DMS114 treated with DMSO at 0.1 percent for 48 hours (cell line): ENCODE results near the gene BNIP2.

Experiments
- DNase-seq: peaks from one replicate; lab custom pipeline; 2025; ENCODE audit not compliant: unreplicated experiment; lab: John Stamatoyannopoulos, UW

The BNIP2 gene

DNA sequence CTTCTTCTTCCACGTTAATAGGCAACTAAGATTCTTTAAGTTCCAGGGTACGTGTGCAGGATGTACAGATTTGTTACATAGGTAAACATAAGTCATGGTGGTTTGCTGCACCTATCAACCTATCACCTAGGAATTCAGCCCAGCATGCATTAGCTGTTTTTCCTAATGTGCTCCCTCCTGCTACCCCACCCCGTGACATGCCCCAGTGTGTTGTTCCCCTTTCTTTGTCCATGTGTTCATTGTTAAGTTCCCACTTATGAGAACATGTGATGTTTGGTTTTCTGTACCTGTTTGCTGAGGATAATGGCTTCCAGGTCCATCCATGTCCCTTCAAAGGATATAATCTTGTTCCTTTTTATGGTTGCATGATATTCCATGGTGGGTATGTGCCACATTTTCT lies 52.9 kb downstream of the BNIP2 start:
- DNase-seq: no peak

DNA sequence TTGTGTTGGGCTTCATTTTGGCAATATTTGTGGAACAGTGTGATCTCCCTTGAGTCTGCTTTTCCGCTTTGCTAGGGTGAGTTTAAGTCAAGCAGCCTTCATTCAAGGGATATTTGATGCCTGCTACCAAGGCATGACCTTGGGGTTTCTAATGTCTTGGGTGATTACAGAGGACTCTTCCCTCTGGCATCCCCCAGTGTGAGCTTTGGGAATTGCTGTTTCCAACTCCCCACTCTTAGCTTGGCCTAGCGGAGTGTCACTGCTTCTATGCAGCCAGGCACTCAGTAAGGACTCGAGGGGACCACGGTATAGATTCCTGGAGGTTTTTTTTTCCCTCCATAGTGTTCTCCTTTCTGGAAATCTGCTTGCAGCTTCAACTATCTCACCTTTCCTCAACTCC lies 56.4 kb downstream of the BNIP2 start:
- no peak for DNase-seq

DNA sequence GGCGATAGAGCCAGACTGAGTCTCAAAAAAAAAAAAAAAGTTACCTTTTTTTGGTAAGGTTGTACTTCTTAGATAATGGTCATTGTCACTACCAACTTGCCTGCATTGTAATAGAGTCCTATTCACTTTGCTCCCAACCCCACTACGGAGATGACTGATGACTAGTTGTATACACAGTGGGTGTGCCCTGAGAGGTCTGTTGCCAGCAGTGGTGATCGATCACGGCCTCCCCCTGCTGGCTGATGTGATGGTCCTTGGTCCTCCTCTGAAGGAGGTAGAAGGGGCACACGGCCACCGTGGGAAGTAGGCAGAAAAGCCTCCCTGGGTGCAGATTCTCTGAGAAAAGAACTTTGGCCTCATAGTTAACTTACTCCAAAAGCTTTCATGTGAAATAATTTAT lies 66.8 kb downstream of the BNIP2 start:
- DNase-seq: peak; percentile 45

- DNase-seq: no peak
Observed at GRCh38 chr15:59618406-59618805, 70.7 kb downstream of the BNIP2 start.

DNA sequence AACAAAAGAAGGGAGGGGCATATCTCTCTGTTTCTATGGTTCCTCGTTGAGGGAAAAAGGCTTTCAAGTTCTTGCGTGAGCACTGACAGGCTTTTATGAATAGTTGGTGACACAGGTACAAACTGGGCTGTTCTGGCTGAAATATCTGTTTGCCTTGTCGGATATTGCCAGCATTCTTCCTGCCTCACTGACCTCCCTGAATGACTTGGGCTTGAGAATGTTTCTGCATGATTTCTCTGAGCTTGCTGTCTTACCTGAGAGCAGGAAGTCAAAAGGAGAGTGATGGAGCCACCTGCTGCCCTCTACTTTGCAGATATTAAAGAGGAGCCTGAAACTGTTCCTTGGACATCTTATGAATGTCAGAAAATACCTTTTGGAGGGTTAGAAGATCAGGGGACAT lies 72.7 kb downstream of the BNIP2 start:
- no peak for DNase-seq

- DNase-seq: no peak
Observed at GRCh38 chr15:59615661-59616060, 73.5 kb downstream of the BNIP2 start.

- DNase-seq: no peak
Observed at GRCh38 chr15:59614153-59614552, 75.0 kb downstream of the BNIP2 start.

DNA sequence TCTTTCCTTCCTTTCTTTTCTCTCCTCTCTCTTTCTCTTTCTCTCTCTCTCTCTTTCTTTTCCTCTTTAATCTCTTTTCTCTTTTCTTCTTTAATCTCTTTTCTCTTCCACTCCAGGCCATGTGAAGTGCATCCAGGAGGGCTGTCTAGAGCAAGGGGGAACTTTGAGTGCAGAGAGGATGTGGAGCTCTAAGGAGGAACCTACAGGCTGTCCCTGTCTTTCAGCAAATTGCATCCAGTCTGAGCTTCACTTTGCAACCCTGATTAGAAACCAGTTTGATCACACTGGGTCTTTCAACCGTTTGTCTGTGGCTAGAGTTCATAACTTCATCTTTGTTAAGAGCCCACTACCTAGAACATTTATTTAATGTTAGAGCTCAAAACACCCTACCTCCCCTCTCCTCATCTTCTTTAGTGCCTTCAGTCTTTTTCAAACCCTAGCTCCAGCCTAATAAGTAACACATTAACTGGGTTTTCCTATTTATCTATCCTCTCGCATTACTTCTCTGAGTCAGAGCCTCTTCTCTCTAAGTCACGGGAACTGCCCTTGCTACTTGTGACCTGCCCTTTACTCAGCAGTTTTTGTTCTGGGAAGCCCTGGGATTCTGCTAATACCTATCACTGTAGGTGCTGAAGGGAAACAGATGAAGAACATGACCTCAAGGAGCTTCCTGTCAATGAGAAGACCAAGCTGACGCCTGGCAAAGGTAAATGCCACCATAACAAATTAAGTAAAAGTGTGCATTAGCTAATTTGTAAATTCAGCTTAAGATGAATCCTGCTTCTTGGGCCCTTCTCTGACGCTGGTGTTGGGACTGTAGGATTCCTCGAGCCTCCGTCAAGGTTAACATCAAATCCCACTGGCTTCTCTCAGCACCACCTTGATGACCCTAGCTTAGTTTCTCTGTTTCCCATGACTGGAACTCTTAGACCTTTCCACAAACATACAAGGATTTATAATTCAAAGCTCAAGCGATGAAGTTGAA lies 77.6 kb downstream of the BNIP2 start, which contains the start of gene GCNT3:
GCNT3 (plus strand) TSS at position 508 of the 985 bp plus-strand sequence. CDS start 6,456 bp downstream, outside the sequence.
- no peak for DNase-seq

- DNase-seq: no peak
Observed at GRCh38 chr15:59609730-59610712, 79.1 kb downstream of the BNIP2 start.
